ENCODE data around the gene ABLIM2. TPM values are rescaled to one million over a fixed set of nuclear protein-coding genes. Genes with fewer than 3 reads are reported as not detected.

ABLIM2 gene
- under 0.01 and 5.0 TPM in 2 replicates for total RNA-seq

GRCh38 chr4:8158710-8159536 is at the start of gene ABLIM2:
Gene ABLIM2, minus strand, starts transcription at chr4:8158813. Its CDS starts 124 bp downstream, at chr4:8158689.

DNA sequence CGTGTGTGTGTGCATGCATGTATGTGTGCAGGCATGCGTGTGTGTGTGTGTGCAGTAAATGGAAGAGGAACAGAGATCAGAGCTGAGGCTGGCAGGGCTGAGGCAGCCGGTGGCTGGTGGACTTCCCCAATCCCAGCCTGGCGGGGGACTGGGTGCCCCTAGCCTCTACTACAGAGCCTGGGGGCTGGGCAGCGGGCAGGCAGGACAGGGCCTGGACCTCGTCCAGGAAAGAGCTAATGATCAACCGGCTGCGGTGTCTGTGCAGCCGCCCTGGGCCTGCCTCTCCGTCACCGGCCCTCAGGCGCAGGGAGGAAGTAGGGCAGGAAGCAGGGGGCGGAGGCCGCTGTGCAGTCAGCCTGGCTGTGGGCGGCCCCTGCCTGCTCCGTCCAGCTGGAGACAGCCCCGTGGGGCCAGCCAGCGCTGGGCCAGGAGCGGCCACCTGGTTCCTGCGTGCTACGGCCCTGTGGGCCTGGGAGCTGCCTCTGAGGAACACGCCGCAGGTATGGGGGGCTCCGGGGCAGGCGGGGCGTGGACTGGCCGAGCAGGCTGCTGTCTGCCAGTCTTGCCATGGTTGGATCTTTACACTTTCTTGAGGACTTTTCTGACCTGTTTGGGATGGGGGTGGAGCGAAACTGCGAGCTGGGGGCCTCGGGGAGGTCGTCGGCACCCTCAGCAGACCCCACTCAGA is 40.4 kb upstream of the ABLIM2 start, which contains the start of gene SH3TC1:
SH3TC1 (plus strand) TSS at position 385 of the 688 bp plus-strand sequence. CDS start 5,905 bp downstream, outside the sequence.

DNA sequence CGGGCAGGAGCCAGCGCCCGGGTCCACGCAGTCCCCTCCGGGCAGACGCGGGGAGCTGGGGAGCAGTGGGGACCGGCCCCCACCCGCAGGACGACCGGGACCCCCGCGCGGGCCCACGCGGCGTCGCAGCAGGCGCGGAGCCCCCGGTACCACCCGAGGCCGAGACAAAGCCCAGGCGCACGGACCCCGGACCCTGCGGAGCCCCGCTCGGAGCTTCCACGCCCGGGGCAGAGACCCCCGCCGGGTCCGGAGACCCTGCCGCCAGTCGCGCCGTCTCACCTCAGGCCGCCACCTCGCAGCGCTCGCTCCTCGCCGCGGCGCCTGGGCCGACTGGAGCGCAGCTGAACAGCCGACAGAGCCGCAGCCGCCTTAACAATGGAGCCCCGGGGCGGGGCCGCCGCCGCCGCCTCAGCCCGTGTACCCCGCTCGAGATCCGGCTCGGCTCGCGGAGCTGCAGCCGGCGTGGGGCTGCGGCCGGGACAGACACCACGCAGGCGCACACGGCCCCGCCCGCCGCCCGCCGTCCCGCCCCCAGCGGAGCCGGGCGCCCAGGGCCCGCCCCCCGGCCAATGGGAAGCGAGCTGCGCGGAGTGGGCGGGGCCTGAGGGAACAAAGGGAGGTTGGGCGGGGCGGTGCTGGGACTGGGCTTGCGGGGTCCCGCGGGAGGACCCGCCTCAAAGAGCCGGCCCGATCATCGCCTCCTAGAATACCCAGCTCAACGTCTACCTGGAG is 219.1 kb downstream of the ABLIM2 start, which contains the start of gene AFAP1:
AFAP1 (minus strand) TSS at position 485 of the 732 bp plus-strand sequence. CDS start 67,783 bp downstream, outside the sequence.

Other genes with a start within 250 kb of the ABLIM2 start
- 43.5 and 63.2 TPM in 2 replicates for gene AFAP1, start 219.0 kb downstream of the ABLIM2 start, total RNA-seq
- gene SH3TC1, start 40.5 kb upstream of the ABLIM2 start, total RNA-seq = 94.8 and 141 TPM in 2 replicates
- gene HTRA3, start 110.9 kb upstream of the ABLIM2 start, total RNA-seq = 10.8 and 11.0 TPM in 2 replicates

Measured in epithelial cell of umbilical artery (primary cell).